Measurements from ENCODE around the gene ILKAP.

Gene ILKAP

DNA sequence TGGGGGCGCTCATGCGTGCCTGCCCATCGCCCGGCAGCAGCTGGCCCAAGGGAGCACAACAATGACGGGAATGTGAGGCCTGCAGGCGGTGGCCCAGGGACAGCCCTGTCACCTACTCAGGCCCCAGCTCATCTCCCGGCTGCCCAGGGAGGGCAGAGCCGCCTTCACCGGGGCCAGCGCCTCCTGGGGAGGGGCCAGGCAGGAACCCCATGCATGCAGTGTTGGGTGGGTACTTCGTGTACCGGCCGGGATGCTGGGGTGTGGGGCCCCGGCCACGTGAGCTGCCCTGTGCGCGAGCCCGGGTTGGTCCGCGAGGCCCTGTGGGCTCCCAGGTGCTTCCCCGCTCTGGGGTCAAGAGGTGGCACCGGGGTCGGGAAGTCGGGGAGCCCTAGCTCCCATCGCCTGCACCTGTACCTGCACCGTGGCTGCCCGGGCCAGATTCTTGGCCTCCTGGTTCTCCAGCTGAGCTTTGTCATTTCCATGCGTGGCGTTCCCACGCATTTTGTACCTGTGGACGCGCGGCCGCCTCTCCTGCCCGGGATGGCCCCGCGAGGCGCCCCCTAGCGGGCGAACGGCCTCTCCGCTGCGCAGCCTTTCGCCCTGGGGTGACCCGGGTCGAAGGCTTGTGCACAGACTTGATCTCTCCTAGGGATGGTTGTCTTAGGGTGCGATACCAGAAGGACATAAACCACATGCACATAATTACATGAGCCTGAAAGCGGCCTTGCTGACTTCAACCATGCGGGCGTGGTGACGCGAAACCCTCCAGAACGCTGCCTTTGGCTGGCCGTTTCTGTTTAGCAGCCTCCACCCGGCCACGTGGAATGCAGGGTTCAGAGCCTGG lies 64.1 kb downstream of the ILKAP start:
- TF ChIP-seq, protein P1, sequence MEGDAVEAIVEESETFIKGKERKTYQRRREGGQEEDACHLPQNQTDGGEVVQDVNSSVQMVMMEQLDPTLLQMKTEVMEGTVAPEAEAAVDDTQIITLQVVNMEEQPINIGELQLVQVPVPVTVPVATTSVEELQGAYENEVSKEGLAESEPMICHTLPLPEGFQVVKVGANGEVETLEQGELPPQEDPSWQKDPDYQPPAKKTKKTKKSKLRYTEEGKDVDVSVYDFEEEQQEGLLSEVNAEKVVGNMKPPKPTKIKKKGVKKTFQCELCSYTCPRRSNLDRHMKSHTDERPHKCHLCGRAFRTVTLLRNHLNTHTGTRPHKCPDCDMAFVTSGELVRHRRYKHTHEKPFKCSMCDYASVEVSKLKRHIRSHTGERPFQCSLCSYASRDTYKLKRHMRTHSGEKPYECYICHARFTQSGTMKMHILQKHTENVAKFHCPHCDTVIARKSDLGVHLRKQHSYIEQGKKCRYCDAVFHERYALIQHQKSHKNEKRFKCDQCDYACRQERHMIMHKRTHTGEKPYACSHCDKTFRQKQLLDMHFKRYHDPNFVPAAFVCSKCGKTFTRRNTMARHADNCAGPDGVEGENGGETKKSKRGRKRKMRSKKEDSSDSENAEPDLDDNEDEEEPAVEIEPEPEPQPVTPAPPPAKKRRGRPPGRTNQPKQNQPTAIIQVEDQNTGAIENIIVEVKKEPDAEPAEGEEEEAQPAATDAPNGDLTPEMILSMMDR (IDR thresholded peaks at IDR 0.05; ENCODE audit: low read depth, low read length, missing control alignments) = peak; percentile 68
- DNase-seq (ENCODE audit: extremely low read depth, low read depth) = no peak
- no peak overlapping the region for H3K4me3 ChIP-seq (replicated peaks; ENCODE audit: low read depth, low read length)

DNA sequence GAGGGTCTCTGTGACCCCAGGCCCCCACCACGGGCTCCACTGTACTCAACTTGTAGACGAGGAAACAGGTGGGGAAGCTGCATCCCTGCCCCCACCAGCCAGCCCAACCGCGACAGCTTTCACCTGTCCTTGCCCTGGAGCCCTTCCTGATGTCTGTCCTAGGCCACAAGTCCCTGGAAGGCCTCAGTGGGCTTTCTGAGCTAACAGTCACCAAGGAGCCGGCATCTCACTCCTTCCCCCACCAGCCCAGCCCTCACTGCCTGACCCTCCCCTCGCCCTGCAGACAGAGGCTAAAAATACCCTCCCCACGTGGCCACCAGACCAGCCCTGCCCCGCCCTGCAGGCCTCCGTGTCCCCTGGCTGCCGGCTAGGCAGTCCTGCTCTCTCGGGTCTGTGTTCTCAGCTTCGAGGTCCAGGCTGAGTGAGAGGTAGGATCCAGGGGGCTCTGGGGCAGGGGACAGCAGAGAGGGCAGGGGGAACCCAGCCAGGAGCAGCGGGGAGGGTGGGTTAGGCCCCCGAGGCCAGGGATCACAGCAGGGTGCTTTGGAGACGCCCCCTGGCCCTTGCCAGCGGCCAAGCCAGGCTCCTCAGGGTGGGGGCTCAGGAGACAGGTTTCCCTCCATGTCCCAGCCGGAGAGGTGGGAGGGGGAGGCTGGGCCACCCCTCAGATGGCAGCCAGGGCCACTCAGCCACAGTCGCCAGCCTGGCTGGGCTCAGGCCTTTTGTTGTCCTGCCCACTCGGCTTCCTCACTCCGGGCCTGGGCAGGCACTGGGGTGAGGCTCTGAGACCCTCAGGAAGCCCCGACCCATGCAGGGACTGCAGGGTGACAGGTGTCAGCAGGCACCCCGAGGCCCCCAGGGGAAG lies 64.9 kb downstream of the ILKAP start, which contains the start of gene KLHL30:
Gene KLHL30, plus strand, starts transcription at position 338 of the 865 bp plus-strand sequence. CDS start 2,087 bp downstream, outside the sequence.
- TF ChIP-seq, protein P1 (IDR thresholded peaks at IDR 0.05; ENCODE audit: low read depth, low read length, missing control alignments) = no peak
- H3K4me3 ChIP-seq (replicated peaks; ENCODE audit: low read depth, low read length) = no peak within 1 kb of the TSS
- DNase-seq (ENCODE audit: extremely low read depth, low read depth) = no peak

DNA sequence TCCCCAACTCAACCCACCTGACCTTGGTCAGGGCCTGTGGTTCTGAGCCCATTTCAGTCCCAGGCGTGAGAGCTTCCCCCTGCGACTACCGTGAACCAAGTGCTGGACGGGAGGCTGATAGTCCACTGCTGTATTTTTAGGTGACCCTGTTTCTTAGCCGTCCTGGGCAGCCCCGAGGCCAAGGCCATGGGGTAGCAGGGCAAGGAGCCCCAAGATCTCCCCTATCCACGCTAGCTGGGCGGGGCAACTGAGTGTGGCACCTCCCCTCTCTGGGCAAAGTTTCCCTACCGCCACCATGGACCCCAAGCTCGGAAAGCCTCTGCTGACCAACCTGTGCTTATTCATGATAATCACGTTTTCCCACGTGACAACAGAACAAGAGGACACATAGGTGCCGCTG lies 65.6 kb downstream of the ILKAP start:
- no peak overlapping the region for H3K4me3 ChIP-seq (replicated peaks; ENCODE audit: low read depth, low read length)
- TF ChIP-seq, protein P1 (IDR thresholded peaks at IDR 0.05; ENCODE audit: low read depth, low read length, missing control alignments) = no peak
- no peak for DNase-seq (ENCODE audit: extremely low read depth, low read depth)

DNA sequence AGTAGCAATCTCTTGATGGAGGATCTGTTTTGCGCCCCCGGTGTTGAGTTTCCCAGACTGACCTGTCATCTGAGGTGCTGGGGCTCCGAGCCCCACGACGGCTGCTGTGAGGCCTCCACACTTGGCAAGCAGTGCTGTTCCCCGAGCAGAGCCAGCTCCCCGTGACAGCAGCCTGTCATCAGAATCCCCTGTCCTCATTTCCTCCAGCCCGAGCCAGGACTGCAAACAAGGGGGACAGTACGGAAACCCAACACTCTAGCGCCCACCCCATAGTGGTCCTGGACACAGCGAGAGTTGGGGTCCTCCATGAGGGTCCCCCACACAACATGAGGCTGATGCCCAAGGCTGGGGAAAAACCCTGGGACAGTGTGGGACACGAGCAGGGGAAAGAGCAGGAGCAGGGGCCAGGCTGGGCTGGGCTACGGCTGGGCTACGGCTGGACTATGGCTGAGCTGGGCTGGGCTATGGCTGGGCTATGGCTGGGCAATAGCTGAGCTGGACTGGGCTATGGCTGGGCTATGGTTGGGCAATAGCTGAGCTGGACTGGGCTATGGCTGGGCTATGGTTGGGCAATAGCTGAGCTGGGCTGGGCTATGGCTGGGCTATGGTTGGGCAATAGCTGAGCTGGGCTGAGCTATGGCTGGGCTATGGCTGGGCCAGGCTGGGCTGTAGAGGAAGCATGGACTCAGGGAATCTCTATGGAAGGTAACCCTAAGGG lies 66.5 kb downstream of the ILKAP start:
- no peak for DNase-seq (ENCODE audit: extremely low read depth, low read depth)
- TF ChIP-seq, protein P1 (IDR thresholded peaks at IDR 0.05; ENCODE audit: low read depth, low read length, missing control alignments) = no peak
- H3K4me3 ChIP-seq (replicated peaks; ENCODE audit: low read depth, low read length) = no peak overlapping the region

DNA sequence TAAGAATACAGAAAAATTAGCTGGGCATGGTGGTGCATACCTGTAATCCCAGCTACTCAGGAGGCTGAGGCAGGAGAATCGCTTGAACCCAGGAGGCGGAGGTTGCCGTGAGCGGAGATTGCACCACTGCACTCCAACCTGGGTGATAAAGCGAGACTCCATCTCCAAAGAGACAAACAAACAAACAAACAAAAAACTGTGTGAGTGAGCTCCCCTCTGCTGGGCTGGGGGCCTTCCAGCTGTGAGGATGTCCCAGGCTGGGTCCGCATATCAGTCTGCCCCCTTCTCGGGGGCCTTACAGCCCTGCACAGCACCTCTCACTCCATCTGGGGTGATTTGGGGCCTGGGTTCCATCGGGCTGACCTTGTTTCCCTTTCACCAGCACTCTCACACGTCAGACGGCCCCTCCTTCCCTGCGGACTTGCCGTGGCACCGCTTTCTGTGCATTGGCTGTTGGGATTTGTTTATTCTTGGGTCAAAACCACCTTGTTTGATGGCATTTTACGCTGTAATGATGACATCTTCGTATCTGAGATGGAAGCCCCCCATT lies 67.8 kb downstream of the ILKAP start:
- no peak for DNase-seq (ENCODE audit: extremely low read depth, low read depth)
- no peak overlapping the region for H3K4me3 ChIP-seq (replicated peaks; ENCODE audit: low read depth, low read length)
- TF ChIP-seq, protein P1 (IDR thresholded peaks at IDR 0.05; ENCODE audit: low read depth, low read length, missing control alignments) = no peak

DNA sequence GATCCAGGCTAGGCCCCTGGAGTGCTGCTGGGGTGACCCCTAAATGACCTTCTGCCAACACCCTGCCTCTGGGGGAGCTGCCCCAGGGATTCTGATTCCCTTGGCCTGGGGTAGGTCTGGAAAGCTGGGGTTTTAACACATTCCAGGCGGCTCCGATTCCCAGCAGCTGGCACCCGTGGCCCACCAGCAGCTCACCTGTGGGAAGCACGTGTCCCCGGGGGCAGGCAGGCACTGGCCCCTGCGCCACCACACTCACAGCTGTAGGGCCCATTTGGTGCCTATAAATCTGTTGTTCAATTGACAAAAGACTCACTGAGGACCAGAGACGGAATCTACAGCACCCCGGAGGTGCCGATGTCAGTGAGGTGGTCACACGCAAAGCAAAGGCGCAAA lies 69.1 kb downstream of the ILKAP start:
- TF ChIP-seq, protein P1 (IDR thresholded peaks at IDR 0.05; ENCODE audit: low read depth, low read length, missing control alignments) = no peak
- no peak for DNase-seq (ENCODE audit: extremely low read depth, low read depth)
- H3K4me3 ChIP-seq (replicated peaks; ENCODE audit: low read depth, low read length) = no peak overlapping the region

Measured in HFF-Myc (cell line).